ENCODE data around the gene NEUROG1. TPM values are rescaled to one million over a fixed set of nuclear protein-coding genes. Genes with fewer than 3 reads are reported as not detected.
A peak's percentile ranks its signal among the peaks of the same experiment; 100 is the strongest.

NEUROG1 gene
- total RNA-seq, 1 donor from 2014 or later, result 3.7 TPM

DNA sequence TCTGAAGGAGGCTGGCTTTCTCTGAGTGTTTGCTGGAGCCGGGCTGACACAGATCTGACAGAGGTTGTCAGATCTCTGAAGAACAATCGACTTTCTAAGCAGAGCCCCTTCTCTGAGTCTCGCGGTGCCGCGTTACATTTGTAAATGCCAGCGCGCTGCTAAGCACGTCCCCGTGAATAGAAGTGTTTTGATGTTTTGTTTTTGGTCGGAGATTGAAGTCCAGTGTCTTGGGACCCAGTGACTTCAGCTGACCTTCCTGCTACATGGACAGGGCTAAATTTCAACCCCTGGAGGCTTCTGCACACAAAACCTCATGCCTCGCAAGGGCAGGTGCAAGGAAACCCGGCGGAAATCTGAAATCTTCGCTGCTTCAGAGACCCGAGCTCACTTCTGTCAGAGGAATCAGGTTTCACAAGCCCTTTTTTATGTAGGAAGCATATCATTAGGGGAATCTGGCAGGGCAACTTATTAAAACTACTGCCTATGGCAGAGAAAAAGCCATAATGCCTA, 27.2 kb downstream of the NEUROG1 start:
- H3K27me3 Mint-ChIP-seq, result peaks cover 65% of the 10 kb centered on the region
- H3K4me1 Mint-ChIP-seq (ENCODE audit: unreplicated experiment), result peaks cover 12% of the 10 kb centered on the region
- no peak for DNase-seq (ENCODE audit: extremely low spot score, unreplicated experiment)
- TF ChIP-seq, protein P1, sequence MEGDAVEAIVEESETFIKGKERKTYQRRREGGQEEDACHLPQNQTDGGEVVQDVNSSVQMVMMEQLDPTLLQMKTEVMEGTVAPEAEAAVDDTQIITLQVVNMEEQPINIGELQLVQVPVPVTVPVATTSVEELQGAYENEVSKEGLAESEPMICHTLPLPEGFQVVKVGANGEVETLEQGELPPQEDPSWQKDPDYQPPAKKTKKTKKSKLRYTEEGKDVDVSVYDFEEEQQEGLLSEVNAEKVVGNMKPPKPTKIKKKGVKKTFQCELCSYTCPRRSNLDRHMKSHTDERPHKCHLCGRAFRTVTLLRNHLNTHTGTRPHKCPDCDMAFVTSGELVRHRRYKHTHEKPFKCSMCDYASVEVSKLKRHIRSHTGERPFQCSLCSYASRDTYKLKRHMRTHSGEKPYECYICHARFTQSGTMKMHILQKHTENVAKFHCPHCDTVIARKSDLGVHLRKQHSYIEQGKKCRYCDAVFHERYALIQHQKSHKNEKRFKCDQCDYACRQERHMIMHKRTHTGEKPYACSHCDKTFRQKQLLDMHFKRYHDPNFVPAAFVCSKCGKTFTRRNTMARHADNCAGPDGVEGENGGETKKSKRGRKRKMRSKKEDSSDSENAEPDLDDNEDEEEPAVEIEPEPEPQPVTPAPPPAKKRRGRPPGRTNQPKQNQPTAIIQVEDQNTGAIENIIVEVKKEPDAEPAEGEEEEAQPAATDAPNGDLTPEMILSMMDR (conservative IDR thresholded peaks at IDR 0.05), result no peak
- no peaks in the 10 kb centered on the region for H3K9me3 Mint-ChIP-seq
- no peak overlapping the region for H3K27ac Mint-ChIP-seq
- no peaks in the 10 kb centered on the region for H3K36me3 Mint-ChIP-seq
- peak overlapping the region; percentile 83 for H3K4me3 Mint-ChIP-seq

DNA sequence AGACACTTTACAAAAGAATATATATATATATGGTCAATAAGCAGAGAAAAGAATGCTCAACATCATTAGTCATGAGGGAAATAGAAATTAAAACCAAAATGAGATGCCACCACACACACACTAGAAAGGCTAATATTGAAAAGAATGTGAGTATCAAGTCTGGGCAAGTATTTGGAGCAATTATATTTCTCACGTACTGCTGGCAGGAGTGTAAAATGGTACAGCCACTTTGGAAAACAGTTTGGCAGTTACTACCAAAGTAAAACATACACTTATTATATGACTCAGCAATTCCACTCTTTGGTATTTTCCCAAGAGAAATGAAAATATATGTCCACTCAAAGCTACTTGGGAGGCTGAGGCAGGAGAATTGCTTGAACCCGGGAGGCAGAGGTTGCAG, 29.8 kb downstream of the NEUROG1 start:
- no peaks in the 10 kb centered on the region for H3K36me3 Mint-ChIP-seq
- no peak overlapping the region for H3K27ac Mint-ChIP-seq
- H3K9me3 Mint-ChIP-seq, result no peaks in the 10 kb centered on the region
- no peak for DNase-seq (ENCODE audit: extremely low spot score, unreplicated experiment)
- peaks cover 12% of the 10 kb centered on the region for H3K4me1 Mint-ChIP-seq (ENCODE audit: unreplicated experiment)
- TF ChIP-seq, protein P1 (conservative IDR thresholded peaks at IDR 0.05), result no peak
- no peak overlapping the region for H3K4me3 Mint-ChIP-seq
- peaks cover 70% of the 10 kb centered on the region for H3K27me3 Mint-ChIP-seq

DNA sequence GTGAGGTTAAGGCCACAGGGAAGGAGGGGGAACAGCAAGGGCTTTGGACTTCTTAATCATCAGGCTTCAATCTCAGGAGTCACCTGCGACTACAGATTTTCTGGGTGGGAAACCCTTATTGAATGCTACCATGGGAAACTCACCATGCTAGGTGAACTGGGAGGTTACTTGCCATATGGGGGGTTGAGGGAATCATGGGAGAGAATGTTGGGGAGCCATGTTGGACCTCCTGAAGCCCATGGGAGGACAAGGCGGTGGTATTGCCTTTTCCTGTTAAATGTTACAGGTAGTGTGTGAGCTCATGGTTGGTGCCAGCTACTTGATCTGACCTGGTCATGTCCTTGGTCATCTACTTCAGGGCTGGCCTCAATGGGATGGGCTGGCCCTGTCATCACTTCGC, 31.4 kb downstream of the NEUROG1 start:
- DNase-seq (ENCODE audit: extremely low spot score, unreplicated experiment), result no peak
- Mint-ChIP-seq H3K27me3 (peaks cover 58% of the 10 kb centered on the region), H3K36me3 (no peaks in the 10 kb centered on the region), H3K4me3 (no peak overlapping the region), H3K4me1 (ENCODE audit: unreplicated experiment) (peaks cover 12% of the 10 kb centered on the region), H3K9me3 (no peaks in the 10 kb centered on the region), H3K27ac (no peak overlapping the region)
- TF ChIP-seq, protein P1 (conservative IDR thresholded peaks at IDR 0.05), result no peak

DNA sequence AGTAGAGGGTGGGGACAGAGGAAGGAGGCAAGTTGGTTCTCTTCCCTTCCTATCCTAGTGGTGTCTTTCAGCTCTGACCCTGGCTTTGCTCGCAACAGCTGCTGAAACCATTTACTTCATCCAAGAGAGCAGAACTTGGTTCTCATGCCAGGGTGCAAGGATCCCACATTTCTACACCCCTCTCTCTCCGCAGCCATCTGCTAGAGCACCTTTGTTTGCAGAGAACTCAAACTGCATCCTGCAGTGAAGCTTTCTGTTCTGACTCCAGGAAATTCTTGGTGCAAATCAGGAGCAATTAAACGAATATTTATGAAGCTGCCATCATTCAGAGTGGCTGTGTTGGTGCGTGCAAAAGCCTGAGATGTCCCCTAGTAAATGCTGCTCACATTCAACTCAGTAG, 31.9 kb downstream of the NEUROG1 start:
- H3K9me3 Mint-ChIP-seq, result no peaks in the 10 kb centered on the region
- DNase-seq (ENCODE audit: extremely low spot score, unreplicated experiment), result no peak
- TF ChIP-seq, protein P1 (conservative IDR thresholded peaks at IDR 0.05), result no peak
- H3K27ac Mint-ChIP-seq, result no peak overlapping the region
- no peak overlapping the region for H3K4me3 Mint-ChIP-seq
- peaks cover 56% of the 10 kb centered on the region for H3K27me3 Mint-ChIP-seq
- peaks cover 10% of the 10 kb centered on the region for H3K4me1 Mint-ChIP-seq (ENCODE audit: unreplicated experiment)
- no peaks in the 10 kb centered on the region for H3K36me3 Mint-ChIP-seq

DNA sequence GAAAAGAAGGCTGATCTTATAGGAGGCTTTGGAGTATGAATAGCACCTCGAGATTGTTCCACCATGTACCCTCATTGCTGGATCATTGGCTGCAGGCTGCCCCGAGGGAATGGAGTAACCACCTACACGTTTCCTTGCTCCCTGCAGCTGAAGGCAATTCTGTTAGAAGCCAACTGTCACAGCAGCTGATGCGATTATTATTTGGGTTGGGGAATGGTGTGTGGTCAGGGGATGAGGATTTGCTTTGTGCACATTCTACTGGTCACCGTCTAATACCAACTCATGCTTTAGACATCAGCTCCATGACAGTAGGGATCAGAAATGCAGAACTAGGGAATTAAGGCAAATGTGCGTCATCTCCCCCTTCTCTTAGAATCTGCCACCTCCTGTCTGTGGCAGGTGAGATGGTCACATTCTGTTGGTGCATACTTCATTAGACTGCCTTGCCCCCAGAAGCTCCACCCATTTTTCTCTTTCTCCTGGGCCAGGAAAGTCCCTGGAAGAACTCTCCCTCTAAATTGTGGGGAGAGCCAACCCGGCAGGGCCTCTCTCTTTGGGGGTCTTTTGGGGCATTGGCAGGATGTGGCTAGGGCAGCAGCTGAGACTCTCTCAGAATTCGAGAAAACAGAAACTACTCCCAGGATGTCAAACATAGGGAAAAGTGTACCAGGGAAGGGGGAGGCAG, 32.8 kb downstream of the NEUROG1 start:
- no peaks in the 10 kb centered on the region for H3K9me3 Mint-ChIP-seq
- H3K27me3 Mint-ChIP-seq, result peaks cover 56% of the 10 kb centered on the region
- TF ChIP-seq, protein P1 (conservative IDR thresholded peaks at IDR 0.05), result no peak
- peaks cover 11% of the 10 kb centered on the region for H3K4me1 Mint-ChIP-seq (ENCODE audit: unreplicated experiment)
- no peak for DNase-seq (ENCODE audit: extremely low spot score, unreplicated experiment)
- H3K4me3 Mint-ChIP-seq, result no peak overlapping the region
- no peaks in the 10 kb centered on the region for H3K36me3 Mint-ChIP-seq
- no peak overlapping the region for H3K27ac Mint-ChIP-seq
